ENCODE measurements around the gene DLX3. TPM values are rescaled to one million over a fixed set of nuclear protein-coding genes. Genes with fewer than 3 reads are reported as not detected.

Gene DLX3
- polyA plus RNA-seq, 1 of the 3 experiments (the other 2 are of a cell fraction): not detected

GRCh38 chr17:50026046-50026675 is 31.1 kb upstream of the DLX3 start (continued):
- no peak for TF ChIP-seq NFIC (IDR thresholded peaks at IDR 0.05; ENCODE audit: borderline replicate concordance)

- Histone ChIP-seq H3K9me3 (no peaks in the 10 kb centered on the region), H3K9me2 (no peaks in the 10 kb centered on the region), H3K9ac (no peak overlapping the region), H3K4me2 (no peak overlapping the region), H3K27ac (ENCODE audit: low read depth in 2 of 2, low read length in 1 of 2) (no peak overlapping the region), H4K20me1 (ENCODE audit: insufficient read depth) (no peaks in the 10 kb centered on the region), H3K27me3 (ENCODE audit: insufficient read depth) (no peaks in the 10 kb centered on the region), H3K79me2 (ENCODE audit: insufficient read depth) (peaks cover 13% of the 10 kb centered on the region; the same call in 1 of the 2 replicates), H3K4me3 (ENCODE audit: low read depth in 2 of 2, low read length in 1 of 2) (no peak overlapping the region), H3K4me1 (ENCODE audit: control insufficient read depth in 1 of 2, insufficient read depth in 2 of 2, low read depth in 1 of 2, low read length in 1 of 2) (peaks cover 16 to 21% of the 10 kb centered on the region in 2 experiments; a peak in 3 of 4 replicates), H3F3A (replicated peaks; ENCODE audit: insufficient read depth) (peaks cover 55% of the 10 kb centered on the region), H3K36me3 (replicated peaks in 1 of 2; ENCODE audit: control insufficient read depth in 1 of 2, insufficient read depth in 2 of 2, low read length in 1 of 2) (no peaks in the 10 kb centered on the region), H2AFZ (ENCODE audit: low read depth) (no peak overlapping the region)
- ChIA-PET CTCF (interaction anchor here (0.7 to 15.7 kb wide), 7 partner anchors 10 to 90 kb away, joined by 3 to 353 read pairs (median 7); partner anchors contain the start of genes ITGA3 and PDK2), POLR2A (no interaction called here)
- DNase-seq: no peak
- TF ChIP-seq RFX5 (IDR thresholded peaks at IDR 0.05; ENCODE audit: low read length) (no peak), TCF12 (IDR thresholded peaks at IDR 0.05) (no peak), FOSL2 (IDR thresholded peaks at IDR 0.05; ENCODE audit: borderline replicate concordance, low read depth) (no peak), GABPA (IDR thresholded peaks at IDR 0.05; ENCODE audit: low read depth) (no peak), ELF1 (IDR thresholded peaks at IDR 0.05) (no peak), YY1 (IDR thresholded peaks at IDR 0.05; ENCODE audit: low read depth) (no peak), FOXM1 (IDR thresholded peaks at IDR 0.05; ENCODE audit: low read depth) (no peak), MXI1 (IDR thresholded peaks at IDR 0.05; ENCODE audit: low read depth, low read length) (no peak), RXRA (IDR thresholded peaks at IDR 0.05; ENCODE audit: borderline replicate concordance, low read depth) (no peak), MEF2A (IDR thresholded peaks at IDR 0.05; ENCODE audit: borderline replicate concordance, low read depth) (no peak), POLR2AphosphoS5 (IDR thresholded peaks at IDR 0.05; ENCODE audit: low read depth, low read length) (no peak), JUND (IDR thresholded peaks at IDR 0.05) (no peak), CTCF (IDR thresholded peaks at IDR 0.05) (no peak)
- WGBS (ENCODE audit: low lambda C conversion rate): 29% methylated on average over 7 of the region's 7 CpGs
Observed at GRCh38 chr17:50024808-50025207, 29.8 kb upstream of the DLX3 start.

- H3K9me3 ChIP-seq: no peaks in the 10 kb centered on the region
- TF ChIP-seq SMC3 (IDR thresholded peaks at IDR 0.05; ENCODE audit: low read depth, low read length) (no peak), CHD2 (IDR thresholded peaks at IDR 0.05; ENCODE audit: low read length, partially characterized antibody) (no peak), EP300 (IDR thresholded peaks at IDR 0.05; ENCODE audit: borderline replicate concordance in 1 of 2, low read depth in 1 of 2, low read length in 1 of 2) (no peak), MEF2A (IDR thresholded peaks at IDR 0.05; ENCODE audit: borderline replicate concordance, low read depth) (no peak), YY1 (IDR thresholded peaks at IDR 0.05; ENCODE audit: low read depth) (no peak), USF1 (IDR thresholded peaks at IDR 0.05; ENCODE audit: borderline replicate concordance, low read depth) (no peak), RCOR1 (IDR thresholded peaks at IDR 0.05; ENCODE audit: low read length) (no peak), IRF3 (IDR thresholded peaks at IDR 0.05; ENCODE audit: low read depth, low read length) (no peak), MXI1 (IDR thresholded peaks at IDR 0.05; ENCODE audit: low read depth, low read length) (no peak), TEAD4 (IDR thresholded peaks at IDR 0.05; ENCODE audit: borderline replicate concordance, insufficient read depth) (no peak), FOXM1 (IDR thresholded peaks at IDR 0.05; ENCODE audit: low read depth) (no peak), PBX3 (IDR thresholded peaks at IDR 0.05) (no peak), RFX5 (IDR thresholded peaks at IDR 0.05; ENCODE audit: low read length) (no peak)
Observed at GRCh38 chr17:50023520-50023919, 28.5 kb upstream of the DLX3 start.

More at GRCh38 chr17:50023520-50023919, 28.5 kb upstream of the DLX3 start:
- Histone ChIP-seq H3K9ac (no peak overlapping the region), H3K27ac (ENCODE audit: low read depth in 2 of 2, low read length in 1 of 2) (no peak overlapping the region), H3K36me3 (replicated peaks in 1 of 2; ENCODE audit: control insufficient read depth in 1 of 2, insufficient read depth in 2 of 2, low read length in 1 of 2) (no peaks in the 10 kb centered on the region), H4K20me1 (ENCODE audit: insufficient read depth) (no peaks in the 10 kb centered on the region), H3K4me2 (no peak overlapping the region), H2AFZ (ENCODE audit: low read depth) (no peak overlapping the region), H3K27me3 (ENCODE audit: insufficient read depth) (no peaks in the 10 kb centered on the region), H3K79me2 (ENCODE audit: insufficient read depth) (peaks cover 13% of the 10 kb centered on the region; the same call in 1 of the 2 replicates), H3K9me2 (no peaks in the 10 kb centered on the region), H3F3A (replicated peaks; ENCODE audit: insufficient read depth) (peaks cover 53% of the 10 kb centered on the region), H3K4me1 (ENCODE audit: control insufficient read depth in 1 of 2, insufficient read depth in 2 of 2, low read depth in 1 of 2, low read length in 1 of 2) (peaks cover 13 to 14% of the 10 kb centered on the region in 2 experiments; a peak in 3 of 4 replicates), H3K4me3 (ENCODE audit: low read depth in 2 of 2, low read length in 1 of 2) (no peak overlapping the region)
- WGBS (ENCODE audit: low lambda C conversion rate): 55% methylated on average over 8 of the region's 8 CpGs
- DNase-seq: no peak
- CTCF ChIA-PET: no interaction called here
- POLR2A ChIA-PET: no interaction called here
